ENCODE measurements around the gene USP9Y. TPM values are rescaled to one million over a fixed set of nuclear protein-coding genes. Genes with fewer than 3 reads are reported as not detected.

USP9Y gene
- total RNA-seq, 4 donors from 2014 or later, result 0.07 to 35.6 (median 32.7) TPM; not detected in 1

DNA sequence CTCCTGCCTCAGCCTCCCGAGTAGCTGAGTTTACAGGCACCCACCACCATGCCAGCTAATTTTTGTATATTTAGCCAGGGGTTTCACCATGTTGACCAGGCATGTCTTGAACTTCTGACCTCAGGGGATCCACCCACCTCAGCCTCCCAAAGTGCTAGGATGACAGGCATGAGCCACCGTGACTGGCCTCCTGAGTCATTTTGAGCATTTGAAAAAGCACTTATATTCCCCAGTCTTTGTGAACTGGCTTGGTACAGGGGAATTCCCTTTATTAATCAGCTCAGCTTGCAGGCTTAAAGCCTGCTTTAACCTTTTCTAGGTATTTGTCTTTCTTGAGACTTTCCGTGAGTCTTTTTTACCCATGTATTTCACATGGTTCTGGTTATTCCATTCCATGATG, 32.6 kb downstream of the USP9Y start:
- Histone ChIP-seq H3K36me3 (peaks cover 0 to 13% of the 10 kb centered on the region in 2 donors), H3K4me1 (no peaks in the 10 kb centered on the region), H3K27me3 (no peaks in the 10 kb centered on the region), H3K9me3 (no peaks in the 10 kb centered on the region), H3K4me3 (no peak overlapping the region), H3K27ac (no peak overlapping the region)
- ATAC-seq, result no peak
- WGBS, 2 donors (ENCODE audit: low coverage in 1 of 2), result 67% methylated on average over 2 of the region's 3 CpGs; no CpG with 5 or more reads in 1 of the 2 donors
- TF ChIP-seq, protein P1, sequence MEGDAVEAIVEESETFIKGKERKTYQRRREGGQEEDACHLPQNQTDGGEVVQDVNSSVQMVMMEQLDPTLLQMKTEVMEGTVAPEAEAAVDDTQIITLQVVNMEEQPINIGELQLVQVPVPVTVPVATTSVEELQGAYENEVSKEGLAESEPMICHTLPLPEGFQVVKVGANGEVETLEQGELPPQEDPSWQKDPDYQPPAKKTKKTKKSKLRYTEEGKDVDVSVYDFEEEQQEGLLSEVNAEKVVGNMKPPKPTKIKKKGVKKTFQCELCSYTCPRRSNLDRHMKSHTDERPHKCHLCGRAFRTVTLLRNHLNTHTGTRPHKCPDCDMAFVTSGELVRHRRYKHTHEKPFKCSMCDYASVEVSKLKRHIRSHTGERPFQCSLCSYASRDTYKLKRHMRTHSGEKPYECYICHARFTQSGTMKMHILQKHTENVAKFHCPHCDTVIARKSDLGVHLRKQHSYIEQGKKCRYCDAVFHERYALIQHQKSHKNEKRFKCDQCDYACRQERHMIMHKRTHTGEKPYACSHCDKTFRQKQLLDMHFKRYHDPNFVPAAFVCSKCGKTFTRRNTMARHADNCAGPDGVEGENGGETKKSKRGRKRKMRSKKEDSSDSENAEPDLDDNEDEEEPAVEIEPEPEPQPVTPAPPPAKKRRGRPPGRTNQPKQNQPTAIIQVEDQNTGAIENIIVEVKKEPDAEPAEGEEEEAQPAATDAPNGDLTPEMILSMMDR (IDR thresholded peaks at IDR 0.05), result no peak
- no peak for TF ChIP-seq POLR2A (IDR thresholded peaks at IDR 0.05)
- no peak for TF ChIP-seq POLR2AphosphoS5 (IDR thresholded peaks at IDR 0.05)
- TF ChIP-seq EP300 (IDR thresholded peaks at IDR 0.05), result no peak

DNA sequence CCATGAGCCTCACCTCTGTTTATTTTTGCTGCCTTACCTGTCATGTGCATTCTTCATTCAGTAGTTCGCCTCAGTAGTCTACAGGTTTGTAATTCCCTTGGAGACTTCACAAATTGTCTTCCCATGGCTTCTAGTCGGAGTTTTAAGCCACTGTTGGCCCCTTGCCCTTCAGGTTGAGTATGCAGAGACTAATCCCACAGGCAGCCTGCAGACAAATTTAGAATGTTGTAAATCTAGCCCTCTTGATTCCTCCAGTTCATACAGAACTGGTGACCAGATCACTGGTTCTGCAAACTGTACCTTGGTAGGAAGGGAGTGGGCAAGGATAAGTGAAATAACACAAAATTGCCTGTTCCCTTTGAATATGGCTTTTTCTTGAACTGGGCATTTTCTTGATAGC, 33.0 kb downstream of the USP9Y start:
- Histone ChIP-seq H3K4me3 (no peak overlapping the region), H3K27ac (no peak overlapping the region), H3K4me1 (no peaks in the 10 kb centered on the region), H3K36me3 (peaks cover 0 to 17% of the 10 kb centered on the region in 2 donors), H3K27me3 (no peaks in the 10 kb centered on the region), H3K9me3 (no peaks in the 10 kb centered on the region)
- ATAC-seq, result no peak
- TF ChIP-seq POLR2A (IDR thresholded peaks at IDR 0.05), result no peak
- TF ChIP-seq, protein P1 (IDR thresholded peaks at IDR 0.05), result no peak
- WGBS, 2 donors (ENCODE audit: low coverage in 1 of 2), result no CpG with 5 or more reads among the region's 2 CpGs

DNA sequence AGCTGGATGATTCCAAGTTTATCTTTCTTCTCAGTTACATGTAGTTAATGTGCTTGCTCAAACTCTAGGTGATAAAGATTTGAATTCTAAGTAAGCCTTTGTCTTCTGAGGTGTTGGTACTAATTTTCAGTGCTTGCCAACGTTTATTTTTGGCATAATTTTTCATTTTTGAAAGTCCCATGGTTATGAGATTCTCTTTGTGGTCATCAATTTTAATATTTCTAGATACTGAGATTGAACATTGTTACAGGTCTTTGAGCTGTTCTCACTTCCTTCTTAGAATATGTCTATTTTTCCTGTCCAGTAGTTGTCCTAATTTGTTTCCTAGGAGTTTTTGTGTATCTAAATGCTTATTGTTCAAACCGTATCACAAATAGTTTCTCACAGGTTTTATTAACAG, 40.4 kb downstream of the USP9Y start:
- peaks cover 0 to 36% of the 10 kb centered on the region in 2 donors for H3K36me3 ChIP-seq
- 57% methylated on average over 1 of the region's 2 CpGs; no CpG with 5 or more reads in 1 of the 2 donors for WGBS, 2 donors (ENCODE audit: low coverage in 1 of 2)
- H3K27me3 ChIP-seq, result no peaks in the 10 kb centered on the region
- no peak for ATAC-seq
- TF ChIP-seq, protein P1 (IDR thresholded peaks at IDR 0.05), result no peak
- no peak for TF ChIP-seq EP300 (IDR thresholded peaks at IDR 0.05)
- TF ChIP-seq POLR2AphosphoS5 (IDR thresholded peaks at IDR 0.05), result no peak
- no peak for TF ChIP-seq POLR2A (IDR thresholded peaks at IDR 0.05)
- H3K4me3 ChIP-seq, result no peak overlapping the region
- H3K27ac ChIP-seq, result no peak overlapping the region
- no peaks in the 10 kb centered on the region for H3K9me3 ChIP-seq
- no peaks in the 10 kb centered on the region for H3K4me1 ChIP-seq

DNA sequence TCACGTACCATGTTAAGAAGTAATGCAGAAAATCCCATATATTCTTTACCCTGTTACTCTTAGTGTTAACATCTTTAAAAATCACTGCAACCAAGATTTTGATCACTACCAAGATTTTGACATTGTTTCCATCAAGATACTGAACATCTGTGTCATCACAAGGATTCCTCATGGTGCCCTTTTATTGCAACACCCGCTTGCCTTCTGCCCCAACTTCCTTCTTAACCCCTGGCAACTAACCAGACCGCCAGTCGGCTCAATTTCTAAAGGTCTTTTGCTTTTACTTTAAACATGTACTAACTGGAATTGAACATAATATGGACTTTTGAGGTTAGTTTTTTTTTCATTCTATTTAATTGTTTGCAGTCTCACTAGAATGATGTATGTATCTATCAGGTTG, 41.7 kb downstream of the USP9Y start:
- WGBS, 2 donors (ENCODE audit: low coverage in 1 of 2), result 91% methylated on average over 4 of the region's 4 CpGs; no CpG with 5 or more reads in 1 of the 2 donors
- Histone ChIP-seq H3K27ac (no peak overlapping the region), H3K4me1 (no peaks in the 10 kb centered on the region), H3K36me3 (peaks cover 0 to 30% of the 10 kb centered on the region in 2 donors), H3K9me3 (no peaks in the 10 kb centered on the region), H3K27me3 (no peaks in the 10 kb centered on the region), H3K4me3 (no peak overlapping the region)
- no peak for TF ChIP-seq POLR2A (IDR thresholded peaks at IDR 0.05)
- TF ChIP-seq POLR2AphosphoS5 (IDR thresholded peaks at IDR 0.05), result no peak
- TF ChIP-seq EP300 (IDR thresholded peaks at IDR 0.05), result no peak
- TF ChIP-seq, protein P1 (IDR thresholded peaks at IDR 0.05), result no peak
- ATAC-seq, result no peak

DNA sequence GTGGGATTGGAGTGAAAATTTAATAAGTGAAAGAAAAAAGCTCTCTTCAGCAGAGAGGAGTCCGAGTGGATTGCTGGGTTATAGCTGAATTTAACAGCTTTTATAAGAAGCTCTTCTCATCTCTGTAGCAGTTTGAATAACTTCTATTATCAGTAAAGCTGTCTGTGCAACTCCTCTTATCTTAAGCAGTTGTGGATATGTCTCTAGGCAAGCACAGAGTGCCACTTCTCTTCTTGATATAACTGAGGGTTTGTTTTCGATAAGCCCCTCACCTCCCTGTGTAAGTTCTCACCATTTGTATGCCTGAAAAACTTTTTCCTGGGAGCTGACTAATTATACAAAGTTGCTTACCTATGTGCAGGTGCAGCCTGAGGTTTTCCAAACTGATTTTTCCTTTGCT, 43.1 kb downstream of the USP9Y start:
- TF ChIP-seq POLR2AphosphoS5 (IDR thresholded peaks at IDR 0.05), result no peak
- TF ChIP-seq, protein P1 (IDR thresholded peaks at IDR 0.05), result no peak
- TF ChIP-seq POLR2A (IDR thresholded peaks at IDR 0.05), result no peak
- TF ChIP-seq EP300 (IDR thresholded peaks at IDR 0.05), result no peak
- Histone ChIP-seq H3K36me3 (peaks cover 0 to 25% of the 10 kb centered on the region in 2 donors), H3K27ac (no peak overlapping the region), H3K27me3 (no peaks in the 10 kb centered on the region), H3K4me3 (no peak overlapping the region), H3K4me1 (no peaks in the 10 kb centered on the region), H3K9me3 (no peaks in the 10 kb centered on the region)
- WGBS, 2 donors (ENCODE audit: low coverage in 1 of 2), result 57% methylated on average over 1 of the region's 2 CpGs; no CpG with 5 or more reads in 1 of the 2 donors
- ATAC-seq, result no peak

Measured in gastroesophageal sphincter (tissue), 4 donors.